Hepatocyte (in vitro differentiated cells): ENCODE data around the gene ZFAND5. TPM values are rescaled to one million over a fixed set of nuclear protein-coding genes. Genes with fewer than 3 reads are reported as not detected.

Experiments
- DNase-seq: peaks from one replicate; pipeline ENCODE4 v3.0.0-alpha.2; 2016; ENCODE audit warnings: low spot score
- H2AFZ ChIP-seq: fragments of 200-600 bp; sonication (generic); 2 replicates; pipeline ENCODE4 v1.6.0; 2016; ENCODE audit warnings: antibody characterized with exemption, mild to moderate bottlenecking
- H3K27ac ChIP-seq: fragments of 200-600 bp; sonication (generic); 2 replicates; pipeline ENCODE4 v1.5.1; 2016; ENCODE audit warnings: mild to moderate bottlenecking
- H3K27me3 ChIP-seq: fragments of 200-600 bp; sonication (generic); 2 replicates; pipeline ENCODE4 v1.6.1; 2016
- H3K36me3 ChIP-seq: fragments of 200-600 bp; sonication (generic); replicated peaks from 2 replicates; pipeline ENCODE4 v1.5.1; 2016; ENCODE audit warnings: low read depth; ENCODE audit not compliant: insufficient read depth
- H3K4me1 ChIP-seq: fragments of 200-600 bp; sonication (generic); 2 replicates; pipeline ENCODE4 v1.5.1; 2016; ENCODE audit warnings: mild to moderate bottlenecking, moderate library complexity; ENCODE audit not compliant: insufficient read depth
- H3K4me2 ChIP-seq: fragments of 200-600 bp; sonication (generic); 2 replicates; pipeline ENCODE4 v1.6.0; 2016
- H3K4me3 ChIP-seq: fragments of 200-600 bp; sonication (generic); 2 replicates; pipeline ENCODE4 v1.5.1; 2016; ENCODE audit warnings: mild to moderate bottlenecking
- H3K79me2 ChIP-seq: fragments of 200-600 bp; sonication (generic); 2 replicates; pipeline ENCODE4 v1.6.0; 2017; ENCODE audit warnings: mild to moderate bottlenecking
- H3K9me2 ChIP-seq: fragments of 200-600 bp; sonication (generic); replicated peaks from 2 replicates; pipeline ENCODE4 v1.6.0; 2017; ENCODE audit warnings: mild to moderate bottlenecking; ENCODE audit not compliant: insufficient read depth
- H3K9me3 ChIP-seq: fragments of 200-600 bp; sonication (generic); 2 replicates; pipeline ENCODE4 v1.5.1; 2016; ENCODE audit warnings: low read depth, mild to moderate bottlenecking
- H4K20me1 ChIP-seq: fragments of 200-600 bp; sonication (generic); 2 replicates; pipeline ENCODE4 v1.6.0; 2016; ENCODE audit warnings: mild to moderate bottlenecking; ENCODE audit not compliant: insufficient read depth, poor library complexity, severe bottlenecking
- CTCF ChIP-seq: fragments of 200-600 bp; sonication (generic); IDR thresholded peaks from 2 replicates; pipeline ENCODE4 v1.5.1; 2016; ENCODE audit warnings: antibody characterized with exemption, mild to moderate bottlenecking; ENCODE audit not compliant: poor library complexity
- EZH2 ChIP-seq: fragments of 200-600 bp; sonication (generic); IDR thresholded peaks from 2 replicates; pipeline ENCODE4 v1.6.1; 2016; ENCODE audit warnings: antibody characterized with exemption, mild to moderate bottlenecking, borderline replicate concordance
- EZH2phosphoT487 ChIP-seq: fragments of 200-600 bp; sonication (generic); IDR thresholded peaks from one replicate; pipeline ENCODE4 v1.6.1; 2018; ENCODE audit warnings: antibody characterized with exemption, mild to moderate bottlenecking, low read depth, moderate library complexity; ENCODE audit not compliant: unreplicated experiment, severe bottlenecking
- WGBS: methylation state at CpG from one replicate; pipeline ENCODE4 v1.1.6; 2016; ENCODE audit warnings: low lambda C conversion rate; ENCODE audit errors: missing lambda C conversion rate; 5-methylcytosine and 5-hydroxymethylcytosine counted together
- polyA plus RNA-seq: library from polyadenylated mRNA; unstranded; fragments of >200 nt; fragmentation: Nextera tagmentation; extraction: Ambion mirVana; gene quantifications from 2 replicates; pipeline ENCODE4 v1.2.1, GENCODE V29; 2016
- total RNA-seq: library from RNA; depleted of rRNA; stranded (reverse); fragments of >200 nt; gene quantifications from 2 replicates; pipeline ENCODE4 v1.2.3, GENCODE V29; 2014

Gene ZFAND5
- total and polyA plus RNA-seq, 2 experiments from 2014 or later: 208 to 288 TPM

- WGBS: 87% methylated on average over 1 of the region's 1 CpG
- Histone ChIP-seq H2AFZ (no peak overlapping the region), H3K9me2 (no peaks in the 10 kb centered on the region), H3K27me3 (no peaks in the 10 kb centered on the region), H3K36me3 (no peaks in the 10 kb centered on the region), H3K79me2 (no peaks in the 10 kb centered on the region), H4K20me1 (no peaks in the 10 kb centered on the region), H3K9me3 (no peaks in the 10 kb centered on the region), H3K4me1 (no peaks in the 10 kb centered on the region), H3K4me3 (no peak overlapping the region), H3K4me2 (no peak overlapping the region), H3K27ac (no peak overlapping the region)
- no peak for DNase-seq
- TF ChIP-seq EZH2 (no peak), CTCF (no peak), EZH2phosphoT487 (no peak)
Measured at GRCh38 chr9:72386186-72386585, 21.2 kb upstream of the ZFAND5 start.

GRCh38 chr9:72384710-72385485 is 19.9 kb upstream of the ZFAND5 start:
- Histone ChIP-seq H3K36me3 (no peaks in the 10 kb centered on the region), H2AFZ (no peak overlapping the region), H3K9me2 (no peaks in the 10 kb centered on the region), H3K4me3 (no peak overlapping the region), H3K27me3 (no peaks in the 10 kb centered on the region), H3K9me3 (no peaks in the 10 kb centered on the region), H3K27ac (no peak overlapping the region), H3K79me2 (no peaks in the 10 kb centered on the region), H3K4me2 (no peak overlapping the region), H4K20me1 (no peaks in the 10 kb centered on the region), H3K4me1 (no peaks in the 10 kb centered on the region)
- DNase-seq: no peak
- TF ChIP-seq CTCF (no peak), EZH2phosphoT487 (no peak)
- 73% methylated on average over 5 of the region's 5 CpGs for WGBS

DNA sequence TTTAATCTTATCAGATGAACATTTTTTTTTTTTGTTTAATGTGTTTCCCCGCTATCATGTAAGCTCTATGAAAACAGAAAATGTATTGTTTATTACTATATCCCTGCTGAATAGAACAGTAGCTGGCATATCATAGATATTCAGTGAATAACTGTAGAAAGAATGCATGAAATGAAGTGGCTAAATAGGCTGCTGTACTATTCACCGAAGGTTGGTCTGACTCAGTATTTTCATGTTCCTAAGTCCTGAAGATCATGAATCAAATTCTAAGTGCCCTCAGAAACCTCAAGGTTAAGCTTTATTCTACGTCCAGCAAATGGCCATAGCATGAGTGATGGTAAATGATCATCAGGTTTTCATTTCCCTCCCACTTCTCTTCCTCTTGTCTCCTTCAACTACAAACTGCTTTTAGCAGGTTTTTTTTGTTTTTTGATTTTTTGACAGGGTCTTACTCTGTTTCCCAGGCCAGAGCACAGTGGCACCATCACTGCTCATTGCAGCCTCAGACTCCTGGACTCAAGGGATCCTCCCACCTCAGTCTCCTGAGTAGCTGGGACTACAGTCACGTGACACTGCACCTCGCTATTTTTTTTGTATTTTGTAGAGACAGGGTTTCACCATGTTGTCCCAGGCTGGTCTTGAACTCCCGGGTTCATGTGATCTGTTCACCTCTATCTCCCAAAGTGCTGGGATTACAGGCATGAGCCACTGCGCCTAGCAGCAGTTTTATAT is 19.1 kb upstream of the ZFAND5 start:
- no peak for DNase-seq
- no peaks in the 10 kb centered on the region for H3K4me1 ChIP-seq
- no peak overlapping the region for H3K4me2 ChIP-seq
- H3K9me2 ChIP-seq: no peaks in the 10 kb centered on the region
- H3K4me3 ChIP-seq: no peak overlapping the region
- no peak overlapping the region for H2AFZ ChIP-seq
- TF ChIP-seq EZH2phosphoT487: no peak
- no peak for TF ChIP-seq EZH2
- TF ChIP-seq CTCF: no peak
- H3K9me3 ChIP-seq: no peaks in the 10 kb centered on the region
- no peaks in the 10 kb centered on the region for H3K27me3 ChIP-seq
- H4K20me1 ChIP-seq: no peaks in the 10 kb centered on the region
- no peak overlapping the region for H3K27ac ChIP-seq
- WGBS: 79% methylated on average over 7 of the region's 7 CpGs
- H3K79me2 ChIP-seq: no peaks in the 10 kb centered on the region
- H3K36me3 ChIP-seq: no peaks in the 10 kb centered on the region
